Osteocyte (in vitro differentiated cells): ENCODE measurements around the gene ASB13. TPM values are rescaled to one million over a fixed set of nuclear protein-coding genes. Genes with fewer than 3 reads are reported as not detected.

ENCODE experiments used
- DNase-seq: peaks from one replicate; pipeline ENCODE4 v3.0.0; 2021; ENCODE audit warnings: mixed read lengths; ENCODE audit not compliant: unreplicated experiment; ENCODE audit errors: extremely low spot score
- H3K27ac Mint-ChIP-seq: one replicate; pipeline ENCODE4 v1.8.0; 2021; ENCODE audit warnings: mild to moderate bottlenecking, mixed read lengths; ENCODE audit not compliant: unreplicated experiment
- H3K27me3 Mint-ChIP-seq: one replicate; pipeline ENCODE4 v1.8.0; 2021; ENCODE audit warnings: mixed read lengths; ENCODE audit not compliant: unreplicated experiment
- H3K36me3 Mint-ChIP-seq: one replicate; pipeline ENCODE4 v1.8.0; 2021; ENCODE audit warnings: mixed read lengths; ENCODE audit not compliant: unreplicated experiment
- H3K4me1 Mint-ChIP-seq: one replicate; pipeline ENCODE4 v1.8.0; 2021; ENCODE audit warnings: mixed read lengths; ENCODE audit not compliant: unreplicated experiment
- H3K4me3 Mint-ChIP-seq: one replicate; pipeline ENCODE4 v1.8.0; 2021; ENCODE audit warnings: mild to moderate bottlenecking, moderate library complexity, mixed read lengths; ENCODE audit not compliant: unreplicated experiment
- H3K9me3 Mint-ChIP-seq: one replicate; pipeline ENCODE4 v1.8.0; 2021; ENCODE audit warnings: mixed read lengths; ENCODE audit not compliant: unreplicated experiment
- total RNA-seq: library from RNA; stranded (reverse); gene quantifications from 2 replicates; pipeline ENCODE4 v1.2.1, GENCODE V29; 2021
- TF ChIP-seq, protein P1 (sequence below): fragments of 200-600 bp; sonication (generic); IDR thresholded peaks from 2 replicates; pipeline ENCODE4 v1.5.0; 2021; ENCODE audit warnings: antibody characterized with exemption, mild to moderate bottlenecking, moderate library complexity

The ASB13 gene
- total RNA-seq, 1 donor from 2014 or later: 18.4 TPM

DNA sequence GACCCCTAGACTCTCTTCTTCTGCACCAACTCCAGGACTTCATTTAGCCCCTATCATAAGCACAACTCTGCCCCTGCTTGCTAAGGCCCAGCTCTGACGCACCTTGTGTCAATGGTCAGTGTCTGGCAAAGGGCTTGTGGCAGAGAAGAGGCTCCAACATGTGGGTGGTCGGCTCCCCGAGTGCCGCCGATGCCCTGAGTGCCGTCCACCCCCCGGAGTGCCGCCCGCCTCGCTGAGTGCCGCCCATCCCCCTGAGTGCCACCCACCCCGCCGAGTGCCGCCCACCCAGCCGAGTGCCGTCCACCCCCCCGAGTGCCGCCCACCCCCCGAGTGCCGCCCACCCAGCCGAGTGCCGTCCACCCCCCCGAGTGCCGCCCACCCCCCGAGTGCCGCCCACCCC, 50.3 kb downstream of the ASB13 start:
- Mint-ChIP-seq H3K36me3 (no peaks in the 10 kb centered on the region), H3K27me3 (no peaks in the 10 kb centered on the region), H3K9me3 (no peaks in the 10 kb centered on the region), H3K4me1 (peaks cover 39% of the 10 kb centered on the region), H3K4me3 (no peak overlapping the region), H3K27ac (no peak overlapping the region)
- no peak for DNase-seq
- TF ChIP-seq, protein P1, sequence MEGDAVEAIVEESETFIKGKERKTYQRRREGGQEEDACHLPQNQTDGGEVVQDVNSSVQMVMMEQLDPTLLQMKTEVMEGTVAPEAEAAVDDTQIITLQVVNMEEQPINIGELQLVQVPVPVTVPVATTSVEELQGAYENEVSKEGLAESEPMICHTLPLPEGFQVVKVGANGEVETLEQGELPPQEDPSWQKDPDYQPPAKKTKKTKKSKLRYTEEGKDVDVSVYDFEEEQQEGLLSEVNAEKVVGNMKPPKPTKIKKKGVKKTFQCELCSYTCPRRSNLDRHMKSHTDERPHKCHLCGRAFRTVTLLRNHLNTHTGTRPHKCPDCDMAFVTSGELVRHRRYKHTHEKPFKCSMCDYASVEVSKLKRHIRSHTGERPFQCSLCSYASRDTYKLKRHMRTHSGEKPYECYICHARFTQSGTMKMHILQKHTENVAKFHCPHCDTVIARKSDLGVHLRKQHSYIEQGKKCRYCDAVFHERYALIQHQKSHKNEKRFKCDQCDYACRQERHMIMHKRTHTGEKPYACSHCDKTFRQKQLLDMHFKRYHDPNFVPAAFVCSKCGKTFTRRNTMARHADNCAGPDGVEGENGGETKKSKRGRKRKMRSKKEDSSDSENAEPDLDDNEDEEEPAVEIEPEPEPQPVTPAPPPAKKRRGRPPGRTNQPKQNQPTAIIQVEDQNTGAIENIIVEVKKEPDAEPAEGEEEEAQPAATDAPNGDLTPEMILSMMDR: no peak

DNA sequence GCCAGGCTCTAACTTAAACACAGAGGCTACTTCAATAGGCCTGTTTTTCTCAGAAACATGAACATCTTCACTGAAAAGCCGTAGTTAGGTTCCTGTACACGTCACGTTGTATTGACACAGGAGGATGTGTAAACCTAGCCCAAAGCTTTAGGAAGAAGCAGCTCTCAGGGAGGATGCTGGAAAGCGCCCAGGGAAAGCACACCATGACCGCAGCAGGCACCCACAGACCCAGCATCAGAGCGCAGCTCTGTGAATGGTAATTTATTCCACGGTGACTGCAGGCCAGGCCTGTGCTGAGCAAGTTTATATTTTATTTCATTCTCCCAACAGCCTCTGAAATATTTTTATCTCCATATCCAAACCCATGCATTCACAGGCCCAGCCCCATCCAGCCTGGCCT, 51.1 kb downstream of the ASB13 start:
- Mint-ChIP-seq H3K36me3 (no peaks in the 10 kb centered on the region), H3K27me3 (no peaks in the 10 kb centered on the region), H3K4me3 (no peak overlapping the region), H3K9me3 (no peaks in the 10 kb centered on the region), H3K4me1 (peaks cover 39% of the 10 kb centered on the region), H3K27ac (no peak overlapping the region)
- no peak for DNase-seq
- TF ChIP-seq, protein P1: no peak

DNA sequence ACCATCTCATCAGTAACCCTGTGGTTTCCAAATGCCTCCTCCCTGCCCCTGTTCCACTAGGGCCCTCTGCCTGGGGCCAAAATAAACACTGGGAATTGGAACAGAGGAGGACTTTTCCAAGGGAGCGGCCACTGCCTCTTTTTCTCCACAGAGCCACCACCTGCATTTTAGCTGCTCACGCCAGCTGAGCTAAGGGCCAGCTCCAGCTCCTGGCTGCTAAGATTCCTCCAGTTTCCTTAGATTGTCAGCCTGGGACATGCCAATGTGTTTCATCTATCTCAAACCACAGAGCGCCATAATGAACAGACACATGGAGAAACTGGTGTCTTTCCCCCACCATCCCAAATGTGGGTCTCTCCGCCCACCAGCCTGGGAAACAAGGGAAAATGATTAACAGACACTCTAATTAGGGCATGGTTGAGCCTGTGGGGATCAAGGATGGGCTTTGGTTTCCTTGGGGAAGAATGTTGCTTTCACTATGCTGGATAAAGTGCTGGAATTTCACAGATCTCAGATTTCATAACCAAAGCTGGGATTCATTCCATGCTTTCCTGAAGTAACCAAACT, 52.2 kb downstream of the ASB13 start:
- DNase-seq: no peak
- Mint-ChIP-seq H3K36me3 (no peaks in the 10 kb centered on the region), H3K9me3 (no peaks in the 10 kb centered on the region), H3K27me3 (no peaks in the 10 kb centered on the region), H3K4me3 (no peak overlapping the region), H3K4me1 (peaks cover 32% of the 10 kb centered on the region), H3K27ac (peak overlapping the region; percentile 35)
- TF ChIP-seq, protein P1: no peak

DNA sequence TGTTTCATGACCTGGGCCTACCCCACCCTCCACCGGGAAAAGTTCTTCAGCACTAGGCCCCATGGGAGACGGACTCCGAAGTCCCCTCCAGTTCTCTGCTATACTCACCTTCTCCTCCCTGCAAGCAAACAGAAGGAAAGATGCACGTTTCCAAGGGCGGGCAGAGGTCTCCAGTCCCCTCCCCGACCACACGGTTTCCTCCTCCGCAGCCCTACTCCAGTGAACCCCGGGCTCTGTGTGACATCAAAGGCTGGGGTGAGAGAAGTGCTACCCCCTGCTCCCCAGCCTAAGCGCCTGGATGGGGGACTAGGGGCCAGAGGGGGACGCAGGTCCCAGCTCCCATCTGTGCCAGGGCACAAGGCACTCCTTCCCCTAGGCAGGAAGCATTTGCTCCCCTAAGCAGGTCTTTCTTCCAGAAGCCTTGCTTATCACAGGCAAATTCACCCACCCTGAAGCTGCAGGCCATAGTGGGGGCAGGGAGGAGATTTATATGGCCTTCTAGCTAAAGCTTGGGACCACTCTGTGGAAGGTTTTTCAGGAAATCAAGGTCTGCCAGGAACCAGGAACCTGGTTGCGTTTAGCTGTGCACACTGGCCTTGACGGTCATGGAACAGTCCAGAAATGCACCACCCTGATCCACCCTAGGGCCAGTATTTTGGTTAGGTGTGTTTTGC, 52.8 kb downstream of the ASB13 start:
- TF ChIP-seq, protein P1: no peak
- no peak overlapping the region for H3K27ac Mint-ChIP-seq
- no peak overlapping the region for H3K4me3 Mint-ChIP-seq
- H3K4me1 Mint-ChIP-seq: peaks cover 32% of the 10 kb centered on the region
- no peaks in the 10 kb centered on the region for H3K36me3 Mint-ChIP-seq
- no peak for DNase-seq
- no peaks in the 10 kb centered on the region for H3K27me3 Mint-ChIP-seq
- H3K9me3 Mint-ChIP-seq: no peaks in the 10 kb centered on the region

DNA sequence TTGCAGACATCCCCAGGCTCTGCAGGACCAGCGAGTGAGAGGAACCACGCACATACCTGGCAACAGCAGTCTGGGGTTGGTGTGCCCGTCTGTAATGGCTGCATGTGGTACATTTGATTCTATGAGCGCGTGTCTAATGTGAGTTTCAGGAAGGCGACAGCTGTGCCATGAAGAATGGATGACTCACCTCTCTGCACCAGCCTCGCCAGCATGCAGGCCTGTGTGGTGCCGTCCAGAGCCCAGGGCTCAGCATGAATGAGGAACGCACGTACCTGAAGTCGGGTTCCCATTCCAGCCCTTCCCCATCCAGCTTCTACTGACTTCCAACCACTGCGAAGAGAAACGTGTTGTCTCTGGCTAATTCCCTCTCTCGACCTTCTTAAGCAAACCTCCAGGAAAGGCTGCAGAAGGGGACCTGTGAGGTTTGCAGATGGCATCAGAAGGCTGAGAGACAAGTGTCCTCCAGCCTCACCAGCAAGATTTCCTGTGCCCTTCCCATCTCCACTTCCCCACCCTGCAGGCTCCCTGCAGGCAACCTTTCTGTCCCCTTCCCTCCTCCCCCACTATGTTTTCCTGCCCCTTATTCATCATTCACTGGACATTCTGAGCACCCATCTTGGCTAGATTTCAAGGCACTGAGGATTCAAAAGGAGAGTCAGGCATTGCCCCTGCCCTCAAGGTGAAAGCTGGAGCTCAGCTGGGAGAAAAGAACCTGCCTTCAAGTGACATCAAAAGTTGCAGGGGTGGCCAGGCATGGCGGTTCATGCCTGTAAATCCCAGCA, 54.3 kb downstream of the ASB13 start:
- no peak for DNase-seq
- Mint-ChIP-seq H3K27ac (no peak overlapping the region), H3K27me3 (no peaks in the 10 kb centered on the region), H3K36me3 (no peaks in the 10 kb centered on the region), H3K9me3 (no peaks in the 10 kb centered on the region), H3K4me3 (no peak overlapping the region), H3K4me1 (peaks cover 35% of the 10 kb centered on the region)
- TF ChIP-seq, protein P1: no peak
